PFSK-1 (cell line): Measurements from ENCODE around the gene HDGFL2.

Experiments used
- POLR2AphosphoS5 ChIP-seq: IDR thresholded peaks from 2 replicates; pipeline ENCODE4 v1.6.1; 2012; ENCODE audit warnings: low read depth, mild to moderate bottlenecking, control low read depth, low read length, moderate library complexity
- REST ChIP-seq, 2 experiments: IDR thresholded peaks; 2 replicates each; pipeline versions ENCODE4 v1.6.1 to v1.8.0; 2011 to 2012; ENCODE audit warnings: low read depth in 2 of 2, low read length in 2 of 2, control low read depth in 1 of 2, inconsistent platforms in 1 of 2, mild to moderate bottlenecking in 1 of 2, moderate library complexity in 1 of 2; ENCODE audit not compliant: insufficient read depth in 1 of 2

- TF ChIP-seq REST (IDR thresholded peaks at IDR 0.05; ENCODE audit: insufficient read depth in 1 of 2, low read depth in 2 of 2, low read length in 2 of 2) (no peak), POLR2AphosphoS5 (no peak)
Measured at GRCh38 chr19:4516199-4516938, 44.3 kb downstream of the HDGFL2 start.
